ENCODE measurements around the gene ALG9. TPM values are rescaled to one million over a fixed set of nuclear protein-coding genes. Genes with fewer than 3 reads are reported as not detected.
A peak's percentile ranks its signal among the peaks of the same experiment; 100 is the strongest.

ALG9 gene
- total RNA-seq, 4 donors from 2014 or later = 26.7 to 33.9 (median 31.1) TPM

DNA sequence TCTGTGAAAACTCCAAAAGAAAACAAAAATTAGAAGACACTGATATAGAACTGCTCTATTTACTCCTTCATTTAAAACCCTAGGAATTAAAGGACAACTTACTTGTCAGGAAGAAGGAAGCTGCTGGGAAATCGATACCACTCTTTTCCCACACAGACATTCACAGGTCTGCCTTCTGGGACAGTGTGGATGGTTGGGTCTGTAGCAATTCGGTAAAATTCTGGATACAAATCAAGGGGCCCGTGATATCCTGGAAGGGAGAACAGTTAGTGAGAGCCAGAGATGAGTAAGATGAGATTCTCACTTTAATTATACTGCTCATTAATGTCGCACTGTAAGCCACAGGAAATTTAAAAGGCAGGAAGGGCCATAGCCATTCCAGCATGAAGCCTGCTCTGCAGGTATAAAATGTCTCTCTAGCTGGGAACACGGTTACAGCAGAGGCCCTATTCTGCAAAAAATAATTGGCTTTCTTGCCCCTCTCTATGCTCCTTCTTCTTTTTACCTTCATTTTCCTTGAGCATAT lies 34.0 kb downstream of the ALG9 start:
- no peak overlapping the region for H3K4me3 ChIP-seq
- H3K4me1 ChIP-seq = no peaks in the 10 kb centered on the region
- 81 to 94% methylated on average over 4 to 5 of the region's 5 CpGs for WGBS, 2 donors (ENCODE audit: low coverage in 1 of 2)
- H3K27ac ChIP-seq = no peak overlapping the region
- peaks cover 4 to 64% of the 10 kb centered on the region in 2 donors for H3K36me3 ChIP-seq
- no peaks in the 10 kb centered on the region for H3K9me3 ChIP-seq
- no peak for TF ChIP-seq POLR2AphosphoS5 (IDR thresholded peaks at IDR 0.05)
- TF ChIP-seq, protein P1, sequence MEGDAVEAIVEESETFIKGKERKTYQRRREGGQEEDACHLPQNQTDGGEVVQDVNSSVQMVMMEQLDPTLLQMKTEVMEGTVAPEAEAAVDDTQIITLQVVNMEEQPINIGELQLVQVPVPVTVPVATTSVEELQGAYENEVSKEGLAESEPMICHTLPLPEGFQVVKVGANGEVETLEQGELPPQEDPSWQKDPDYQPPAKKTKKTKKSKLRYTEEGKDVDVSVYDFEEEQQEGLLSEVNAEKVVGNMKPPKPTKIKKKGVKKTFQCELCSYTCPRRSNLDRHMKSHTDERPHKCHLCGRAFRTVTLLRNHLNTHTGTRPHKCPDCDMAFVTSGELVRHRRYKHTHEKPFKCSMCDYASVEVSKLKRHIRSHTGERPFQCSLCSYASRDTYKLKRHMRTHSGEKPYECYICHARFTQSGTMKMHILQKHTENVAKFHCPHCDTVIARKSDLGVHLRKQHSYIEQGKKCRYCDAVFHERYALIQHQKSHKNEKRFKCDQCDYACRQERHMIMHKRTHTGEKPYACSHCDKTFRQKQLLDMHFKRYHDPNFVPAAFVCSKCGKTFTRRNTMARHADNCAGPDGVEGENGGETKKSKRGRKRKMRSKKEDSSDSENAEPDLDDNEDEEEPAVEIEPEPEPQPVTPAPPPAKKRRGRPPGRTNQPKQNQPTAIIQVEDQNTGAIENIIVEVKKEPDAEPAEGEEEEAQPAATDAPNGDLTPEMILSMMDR (IDR thresholded peaks at IDR 0.05) = no peak
- no peak for TF ChIP-seq EP300 (IDR thresholded peaks at IDR 0.05)
- TF ChIP-seq POLR2A (IDR thresholded peaks at IDR 0.05) = no peak
- no peak for ATAC-seq
- H3K27me3 ChIP-seq = no peaks in the 10 kb centered on the region

DNA sequence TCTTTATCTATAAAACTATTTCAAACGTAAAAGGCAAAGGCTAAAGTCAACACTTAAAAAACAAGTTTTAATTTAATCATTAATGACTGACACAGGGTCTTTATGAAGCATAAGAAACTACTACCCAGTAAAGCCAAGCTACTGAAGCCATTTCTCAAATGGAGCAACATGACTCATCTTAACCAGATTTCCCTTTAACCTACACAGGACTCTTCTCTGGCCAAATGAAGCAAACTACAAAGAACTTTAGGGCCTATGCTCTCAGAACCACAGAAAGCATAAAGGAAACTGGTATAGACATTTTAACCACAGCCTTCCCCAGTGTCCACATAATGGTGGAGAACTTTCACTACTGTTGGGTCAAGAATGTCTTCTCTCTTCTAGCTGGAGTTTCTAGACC lies 34.7 kb downstream of the ALG9 start:
- WGBS, 2 donors (ENCODE audit: low coverage in 1 of 2) = 77 to 82% methylated on average over 1 of the region's 1 CpG
- no peaks in the 10 kb centered on the region for H3K4me1 ChIP-seq
- H3K9me3 ChIP-seq = no peaks in the 10 kb centered on the region
- H3K36me3 ChIP-seq = peaks cover 4 to 60% of the 10 kb centered on the region in 2 donors
- TF ChIP-seq EP300 (IDR thresholded peaks at IDR 0.05) = no peak
- TF ChIP-seq, protein P1 (IDR thresholded peaks at IDR 0.05) = no peak
- TF ChIP-seq POLR2AphosphoS5 (IDR thresholded peaks at IDR 0.05) = no peak
- TF ChIP-seq POLR2A (IDR thresholded peaks at IDR 0.05) = no peak
- no peak for ATAC-seq
- H3K4me3 ChIP-seq = no peak overlapping the region
- no peak overlapping the region for H3K27ac ChIP-seq
- H3K27me3 ChIP-seq = no peaks in the 10 kb centered on the region

DNA sequence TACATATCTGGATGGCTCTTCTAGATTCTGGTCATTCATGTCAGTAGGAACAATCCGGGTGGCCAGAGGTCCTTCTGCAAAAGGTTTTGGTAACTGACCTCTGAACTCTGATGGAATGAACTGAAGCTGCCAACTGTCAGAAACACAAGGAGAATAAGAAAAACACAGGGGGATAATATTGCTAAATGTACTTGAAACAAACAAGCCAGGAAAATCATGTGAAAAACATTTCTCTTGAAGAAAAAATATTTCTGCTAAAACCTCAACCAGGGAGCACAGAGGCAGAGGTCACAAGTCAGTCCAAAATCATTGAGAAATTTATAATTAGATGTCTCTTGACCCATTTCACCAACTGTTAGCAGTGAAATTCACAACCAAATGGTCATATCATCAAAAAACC lies 35.2 kb downstream of the ALG9 start:
- Histone ChIP-seq H3K9me3 (no peaks in the 10 kb centered on the region), H3K4me3 (no peak overlapping the region), H3K36me3 (peaks cover 4 to 62% of the 10 kb centered on the region in 2 donors), H3K27me3 (no peaks in the 10 kb centered on the region), H3K27ac (no peak overlapping the region), H3K4me1 (no peaks in the 10 kb centered on the region)
- TF ChIP-seq POLR2AphosphoS5 (IDR thresholded peaks at IDR 0.05) = no peak
- TF ChIP-seq, protein P1 (IDR thresholded peaks at IDR 0.05) = no peak
- TF ChIP-seq POLR2A (IDR thresholded peaks at IDR 0.05) = no peak
- TF ChIP-seq EP300 (IDR thresholded peaks at IDR 0.05) = no peak
- 29 to 86% methylated on average over 1 of the region's 1 CpG for WGBS, 2 donors (ENCODE audit: low coverage in 1 of 2)
- peak; percentile 71 for ATAC-seq

DNA sequence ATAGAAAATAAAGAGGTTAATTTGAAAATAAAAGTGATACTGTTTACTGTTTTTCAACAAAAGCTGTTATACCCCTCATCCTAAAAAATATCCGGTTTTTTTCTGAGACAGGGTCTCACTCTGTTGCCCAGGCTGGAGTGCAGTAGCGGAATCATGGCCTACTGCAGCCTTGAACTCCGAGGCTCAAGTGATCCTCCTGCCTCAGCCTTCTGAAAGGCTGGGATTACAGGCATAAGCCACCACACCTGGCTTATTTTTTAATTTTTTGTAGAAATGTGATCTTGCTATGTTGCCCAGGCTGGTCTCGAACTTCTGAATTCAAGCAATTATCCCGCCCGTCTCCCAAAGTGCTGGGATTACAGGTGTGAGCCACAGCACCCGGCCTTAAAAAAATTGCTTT lies 35.7 kb downstream of the ALG9 start:
- no peaks in the 10 kb centered on the region for H3K9me3 ChIP-seq
- WGBS, 2 donors (ENCODE audit: low coverage in 1 of 2) = 90 to 96% methylated on average over 4 to 5 of the region's 7 CpGs
- TF ChIP-seq, protein P1 (IDR thresholded peaks at IDR 0.05) = no peak
- TF ChIP-seq POLR2A (IDR thresholded peaks at IDR 0.05) (no peak), POLR2AphosphoS5 (IDR thresholded peaks at IDR 0.05) (no peak), EP300 (IDR thresholded peaks at IDR 0.05) (no peak)
- no peaks in the 10 kb centered on the region for H3K4me1 ChIP-seq
- no peak overlapping the region for H3K27ac ChIP-seq
- ATAC-seq = no peak
- no peak overlapping the region for H3K4me3 ChIP-seq
- H3K27me3 ChIP-seq = no peaks in the 10 kb centered on the region
- H3K36me3 ChIP-seq = peaks cover 4 to 67% of the 10 kb centered on the region in 2 donors

DNA sequence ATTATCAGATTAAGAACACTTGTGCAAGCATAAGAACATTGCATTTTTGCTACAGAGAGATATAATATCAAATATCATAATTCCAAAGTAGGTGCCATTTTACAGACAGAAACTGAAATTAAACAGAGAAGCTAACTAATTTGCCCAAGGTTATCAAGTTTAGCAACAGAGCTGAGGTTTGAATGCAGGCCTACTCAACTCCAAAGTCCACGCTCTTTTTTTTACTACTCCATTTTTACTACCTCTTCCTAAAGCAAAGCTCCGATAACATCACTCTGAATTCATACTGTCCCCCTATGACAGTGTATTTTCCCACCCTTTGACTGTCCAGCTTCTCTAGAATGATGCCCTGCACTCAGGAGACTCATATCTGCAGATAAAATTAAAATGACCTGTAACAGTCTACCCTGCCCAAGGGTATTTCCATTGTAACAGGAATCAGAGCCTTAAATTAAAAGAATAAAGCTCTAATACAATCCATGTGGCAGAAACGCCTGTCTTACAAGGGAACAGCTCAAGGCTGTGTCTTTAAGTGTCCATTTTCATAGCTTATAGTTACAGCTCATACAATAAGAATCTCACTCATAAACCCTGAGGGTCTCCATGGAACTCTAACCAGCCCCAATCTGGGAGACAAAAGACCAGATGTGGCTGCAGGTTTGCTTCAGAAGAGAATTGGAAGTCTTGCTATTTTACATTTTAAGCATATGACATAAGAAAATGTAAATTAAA lies 36.8 kb downstream of the ALG9 start:
- Histone ChIP-seq H3K4me1 (no peaks in the 10 kb centered on the region), H3K36me3 (peaks cover 4 to 65% of the 10 kb centered on the region in 2 donors), H3K9me3 (no peaks in the 10 kb centered on the region), H3K27ac (no peak overlapping the region), H3K4me3 (no peak overlapping the region), H3K27me3 (no peaks in the 10 kb centered on the region)
- TF ChIP-seq, protein P1 (IDR thresholded peaks at IDR 0.05) = no peak
- TF ChIP-seq POLR2A (IDR thresholded peaks at IDR 0.05) (no peak), EP300 (IDR thresholded peaks at IDR 0.05) (no peak), POLR2AphosphoS5 (IDR thresholded peaks at IDR 0.05) (no peak)
- WGBS, 2 donors (ENCODE audit: low coverage in 1 of 2) = 82 to 89% methylated on average over 3 of the region's 3 CpGs
- ATAC-seq = no peak
